ENCODE data around the gene CALHM4.

Gene CALHM4

DNA sequence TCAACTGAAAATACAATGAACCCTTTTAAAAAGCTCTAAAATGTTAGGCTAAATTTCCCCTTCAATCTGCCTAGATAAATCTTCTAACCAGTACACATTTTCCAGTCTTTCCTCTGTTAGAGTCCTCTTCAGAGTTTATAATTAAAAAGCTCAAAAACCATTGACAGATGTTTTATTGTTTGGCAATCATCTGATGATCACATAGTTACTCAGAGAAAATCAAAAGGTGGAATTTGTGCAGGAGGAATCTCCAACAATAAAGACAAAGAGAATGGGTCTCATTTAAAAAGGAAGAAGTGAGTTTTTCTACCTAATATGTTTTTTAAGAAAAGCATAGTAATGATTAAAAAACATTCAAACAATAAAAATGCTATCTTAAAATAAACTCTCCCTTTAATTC lies 11.1 kb upstream of the CALHM4 start:
- DNase-seq (ENCODE audit: low read depth): no peak

DNA sequence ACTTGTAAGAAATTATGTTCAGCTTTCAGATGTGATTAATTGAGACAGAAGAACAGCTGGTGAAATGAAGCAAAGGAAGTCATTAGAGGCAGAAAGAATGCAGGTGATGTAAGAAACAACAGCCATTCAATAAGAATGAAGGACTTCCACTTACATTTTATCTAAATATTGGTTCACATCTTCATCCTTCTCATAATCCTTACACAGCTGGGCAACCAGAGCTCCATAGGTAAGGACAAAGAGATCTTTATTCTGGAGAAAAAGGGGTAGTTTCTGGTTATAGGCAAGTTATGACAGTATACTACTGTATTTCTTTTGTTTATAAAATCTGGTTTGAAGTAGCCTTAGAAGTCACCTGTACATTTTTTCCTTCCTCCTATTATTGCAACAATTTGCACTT lies 10.4 kb upstream of the CALHM4 start:
- no peak for DNase-seq (ENCODE audit: low read depth)

GRCh38 chr6:116545651-116546050 lies 7.9 kb upstream of the CALHM4 start, which contains the start of gene TRAPPC3L:
Gene TRAPPC3L (minus strand): TSS chr6:116545684. CDS start chr6:116545514, 170 bp downstream.
- DNase-seq (ENCODE audit: low read depth): no peak

DNA sequence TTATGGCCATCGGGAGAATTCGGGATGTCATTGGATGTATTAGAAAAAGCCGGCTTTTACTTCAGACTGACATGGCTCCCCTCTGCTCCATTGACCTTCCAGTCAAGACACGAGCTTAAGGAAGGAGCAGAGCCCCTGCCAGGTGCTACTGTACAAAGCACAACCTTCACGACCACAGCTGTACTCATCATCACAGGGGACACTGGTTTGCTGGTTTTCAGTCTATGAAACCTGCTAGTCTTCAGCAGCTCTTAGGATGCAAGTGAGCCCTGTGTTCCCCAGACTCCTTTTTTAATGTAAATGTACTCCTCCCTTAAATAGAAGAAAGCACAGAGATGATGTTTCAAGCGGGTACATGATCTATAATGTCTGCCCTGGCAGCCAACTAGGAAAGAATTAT lies 6.2 kb upstream of the CALHM4 start:
- no peak for DNase-seq (ENCODE audit: low read depth)

DNA sequence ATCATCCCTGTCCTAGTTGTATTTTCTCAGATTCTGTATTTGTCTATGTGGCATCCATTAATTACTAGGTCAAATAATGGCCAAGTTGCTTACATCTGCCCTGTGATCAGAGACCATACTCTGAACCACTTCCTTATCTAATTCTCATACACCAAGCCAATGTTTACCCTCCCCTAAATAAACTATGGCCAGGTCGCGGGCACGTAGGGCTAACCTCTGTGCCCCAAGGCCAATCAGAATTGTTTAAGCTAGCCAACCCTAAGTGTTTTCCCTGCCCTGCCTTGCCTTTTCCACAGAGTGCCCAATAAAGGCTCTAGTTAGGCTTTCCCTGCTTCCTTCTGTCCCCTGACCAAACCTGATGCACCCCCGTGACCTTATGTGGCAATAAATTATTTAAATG lies 2.8 kb upstream of the CALHM4 start:
- DNase-seq (ENCODE audit: low read depth): no peak

- DNase-seq (ENCODE audit: low read depth): no peak
Observed at GRCh38 chr6:116556065-116556464, 2.5 kb downstream of the CALHM4 start.

DNA sequence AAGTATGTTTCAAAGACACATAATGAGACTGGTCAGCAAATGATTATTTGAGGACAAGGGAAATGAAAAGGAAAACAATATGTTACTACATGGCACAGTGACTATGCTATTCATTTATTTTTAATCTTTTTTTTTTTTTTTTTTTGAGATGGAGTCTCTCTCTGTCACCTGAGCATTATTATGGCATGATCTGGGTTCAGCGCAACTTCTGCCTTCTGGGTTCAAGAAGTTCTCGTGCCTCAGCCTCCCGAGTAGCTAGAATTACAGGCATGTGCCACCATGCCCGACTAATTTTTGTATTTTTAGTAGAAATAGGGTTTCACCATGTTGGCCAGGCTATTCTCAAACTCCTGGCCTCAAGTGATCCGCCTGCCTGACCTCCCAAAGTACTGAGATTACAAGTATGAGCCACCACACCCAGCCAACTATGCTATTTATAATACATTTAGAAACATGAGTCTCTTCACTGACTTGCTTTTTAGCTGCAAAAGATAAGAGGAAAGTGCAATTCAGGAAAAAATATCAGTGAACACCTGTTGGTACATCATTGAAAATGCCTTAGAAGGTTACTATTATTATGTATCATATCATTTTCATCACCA lies 3.4 kb downstream of the CALHM4 start:
- no peak for DNase-seq (ENCODE audit: low read depth)

DNA sequence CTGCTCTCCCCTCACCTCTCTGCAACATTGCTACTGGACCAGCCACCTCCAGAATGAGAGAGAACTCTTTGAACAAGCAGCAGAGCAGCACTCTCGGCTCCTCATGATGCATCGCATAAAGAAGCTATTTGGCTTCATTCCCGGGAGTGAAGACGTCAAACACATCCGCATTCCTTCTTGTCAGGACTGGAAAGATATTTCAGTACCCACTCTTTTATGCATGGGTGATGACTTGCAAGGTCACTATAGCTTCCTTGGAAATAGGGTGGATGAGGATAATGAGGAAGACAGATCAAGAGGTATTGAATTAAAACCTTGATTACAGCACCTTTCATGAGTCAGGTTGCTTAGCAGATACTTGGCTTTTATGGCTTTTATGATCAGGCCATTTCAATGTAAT lies 4.3 kb downstream of the CALHM4 start:
- no peak for DNase-seq (ENCODE audit: low read depth)

DNA sequence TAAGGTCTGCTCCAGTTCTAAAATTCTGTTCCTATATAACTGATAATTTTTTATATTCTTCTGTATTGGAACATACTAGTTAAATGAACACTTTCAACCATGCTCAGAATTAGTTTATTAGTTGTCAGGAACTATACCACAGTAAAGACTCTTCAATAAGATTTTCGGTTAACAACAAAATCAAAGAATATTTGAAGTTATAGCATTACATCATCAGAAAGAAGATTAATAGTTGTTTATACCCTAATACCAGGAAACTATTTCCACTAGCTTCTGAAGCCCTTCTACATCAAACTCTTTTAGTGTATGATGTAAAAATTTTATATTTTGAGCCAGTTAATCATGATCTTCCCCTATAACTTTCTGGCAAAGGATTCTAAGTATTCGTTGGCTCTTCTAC lies 6.6 kb downstream of the CALHM4 start:
- no peak for DNase-seq (ENCODE audit: low read depth)

DNA sequence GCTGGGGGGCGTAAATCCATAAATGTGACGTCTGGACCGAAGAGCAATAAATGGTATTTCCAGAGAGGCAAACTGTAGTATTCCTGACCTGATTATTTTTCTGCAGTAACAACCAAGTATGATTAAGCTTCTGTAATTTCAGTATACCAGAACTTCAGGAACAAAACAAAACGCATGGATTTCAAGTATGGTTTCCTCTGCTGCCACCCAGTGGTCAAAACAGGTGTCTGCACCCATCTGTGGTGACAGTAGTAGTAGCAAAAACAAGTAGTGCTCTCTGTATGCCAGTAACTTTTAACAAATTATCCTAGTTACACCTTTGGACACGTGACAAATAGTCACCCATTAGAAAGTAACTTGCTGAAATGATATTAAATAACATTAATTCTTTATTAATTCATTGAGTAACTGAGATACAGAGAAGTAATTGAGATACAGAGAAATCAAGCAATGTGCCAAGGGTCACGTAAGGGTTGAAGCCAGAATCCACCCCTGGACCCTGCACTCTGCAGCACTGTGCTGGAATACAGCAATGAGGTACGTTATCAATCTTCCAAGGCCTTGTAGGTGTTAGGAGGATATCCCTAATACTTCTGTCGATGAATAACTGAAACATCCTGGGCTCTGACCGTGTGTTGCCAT lies 7.9 kb downstream of the CALHM4 start:
- peak; percentile 48 for DNase-seq (ENCODE audit: low read depth)

DNA sequence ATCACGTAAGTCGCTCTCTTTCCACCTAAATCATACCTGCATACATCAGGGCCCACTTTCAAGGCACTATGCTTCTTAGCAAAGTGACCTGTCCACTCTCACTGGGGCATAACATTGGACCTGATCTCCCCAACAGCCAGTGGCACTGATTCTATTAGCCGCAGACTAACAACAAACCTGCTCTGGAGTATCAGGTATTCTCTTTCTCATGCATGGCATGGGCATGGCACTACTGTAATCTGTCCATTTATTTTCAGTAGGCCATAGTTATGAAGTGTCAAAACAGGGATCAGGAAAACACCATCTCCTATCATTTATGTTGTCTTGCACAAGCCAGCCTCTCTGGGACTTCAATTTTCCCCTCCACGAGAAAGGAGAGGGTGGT lies 8.5 kb downstream of the CALHM4 start:
- no peak for DNase-seq (ENCODE audit: low read depth)

- DNase-seq (ENCODE audit: low read depth): no peak
Observed at GRCh38 chr6:116562614-116563013, 9.1 kb downstream of the CALHM4 start.

DNA sequence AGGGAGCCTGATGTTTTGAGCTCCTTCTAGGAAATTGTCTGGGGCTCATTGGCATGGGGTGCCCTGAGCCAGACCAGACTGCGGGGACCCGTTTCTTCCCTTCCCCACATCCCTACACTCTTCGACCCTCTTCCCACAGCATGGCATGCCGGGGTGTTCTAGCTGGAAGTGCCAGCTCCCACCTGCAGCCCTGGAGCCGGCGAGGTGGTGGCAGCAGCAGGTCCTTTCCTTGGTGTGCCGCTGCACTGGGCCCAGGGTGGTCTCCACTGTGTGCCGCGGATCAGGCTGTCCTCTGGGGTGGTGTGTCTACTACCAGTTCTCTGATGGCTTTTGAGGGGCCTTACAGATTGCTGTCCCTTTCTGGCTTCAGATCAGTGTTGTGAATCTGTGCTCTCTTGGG lies 10.3 kb downstream of the CALHM4 start:
- no peak for DNase-seq (ENCODE audit: low read depth)

DNA sequence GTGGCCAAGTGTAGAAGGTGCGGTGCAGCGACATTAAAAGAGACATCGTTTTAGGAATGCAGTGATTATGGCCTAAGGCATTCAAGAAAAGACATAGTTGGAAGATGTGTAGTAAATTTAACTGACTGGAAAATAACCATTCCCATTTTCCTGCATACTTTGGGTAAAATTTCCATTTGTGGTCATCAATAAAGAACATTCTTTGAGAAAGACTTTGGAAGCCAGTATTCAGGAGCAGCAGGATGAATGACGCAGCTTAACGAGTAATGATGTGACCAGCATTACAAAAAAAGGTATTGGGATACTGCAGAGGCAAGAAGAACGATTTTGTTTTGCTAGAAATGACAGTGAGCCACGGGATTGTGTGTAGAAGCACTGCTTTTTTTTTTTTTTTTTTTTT lies 10.8 kb downstream of the CALHM4 start:
- DNase-seq (ENCODE audit: low read depth): no peak

GRCh38 chr6:116564921-116565872 lies 11.6 kb downstream of the CALHM4 start:
- no peak for DNase-seq (ENCODE audit: low read depth)

DNA sequence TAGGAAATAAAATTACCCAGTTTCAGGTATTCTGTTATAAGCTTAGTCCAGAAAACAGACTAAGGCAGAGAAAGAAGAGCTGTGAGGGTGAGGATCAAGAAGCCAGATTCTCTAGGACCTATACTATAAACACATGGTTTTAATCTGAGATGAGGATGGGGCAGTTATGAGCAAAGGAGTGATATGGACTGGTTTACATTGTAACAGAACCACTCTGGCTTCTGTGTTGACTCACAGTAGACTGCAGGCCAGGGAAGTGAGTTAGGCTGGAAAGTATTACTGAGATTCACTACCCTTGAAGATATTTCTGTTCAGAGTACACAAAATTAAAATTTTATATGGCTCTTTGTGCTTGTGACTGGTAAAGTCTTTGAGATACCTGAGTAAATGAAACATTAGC lies 14.6 kb downstream of the CALHM4 start:
- no peak for DNase-seq (ENCODE audit: low read depth)

GRCh38 chr6:116568821-116569755 lies 15.5 kb downstream of the CALHM4 start:
- no peak for DNase-seq (ENCODE audit: low read depth)

DNA sequence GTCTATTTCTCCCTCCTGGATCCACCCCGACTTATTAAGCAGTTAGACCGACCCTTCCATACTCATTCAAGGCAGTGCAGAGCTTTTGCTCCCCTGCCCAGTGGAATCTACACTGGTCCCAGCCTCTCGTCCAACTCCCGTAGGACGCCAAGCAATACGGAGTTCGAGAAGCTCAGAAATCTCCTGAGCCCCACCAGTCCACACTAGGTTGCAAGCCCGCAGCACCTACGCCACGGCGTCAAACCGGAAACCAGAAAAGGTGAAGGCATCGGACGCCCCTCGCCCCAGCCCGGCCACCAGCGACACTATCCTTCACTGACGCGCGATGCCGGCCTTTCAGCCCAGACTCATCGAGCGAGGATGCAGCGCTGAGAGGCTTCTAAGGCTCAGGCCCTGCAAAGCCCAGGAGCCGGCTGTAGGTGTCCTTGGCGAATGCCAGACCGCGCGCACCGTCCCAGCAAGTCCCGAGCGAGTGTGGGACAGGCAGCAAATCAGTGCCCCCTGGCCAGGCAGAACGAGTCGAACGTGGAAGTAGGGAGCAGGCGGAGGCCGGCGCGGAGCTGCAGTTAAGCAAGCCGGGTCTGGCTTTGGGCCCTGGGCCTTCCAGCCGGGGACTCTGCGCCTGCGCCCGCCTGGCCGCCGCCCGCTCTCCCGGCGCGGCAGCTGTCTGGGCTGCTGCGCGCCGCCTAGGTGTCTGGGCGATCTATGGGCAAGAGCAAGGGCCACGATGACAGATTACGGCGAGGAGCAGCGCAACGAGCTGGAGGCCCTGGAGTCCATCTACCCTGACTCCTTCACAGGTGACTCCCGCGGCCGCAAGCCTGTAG lies 17.5 kb downstream of the CALHM4 start, which contains the start of gene RWDD1:
Gene RWDD1 (plus strand): TSS at position 649 of the 827 bp plus-strand sequence. CDS start 79 bp downstream, at position 728.
- peak; percentile 93 for DNase-seq (ENCODE audit: low read depth)

DNA sequence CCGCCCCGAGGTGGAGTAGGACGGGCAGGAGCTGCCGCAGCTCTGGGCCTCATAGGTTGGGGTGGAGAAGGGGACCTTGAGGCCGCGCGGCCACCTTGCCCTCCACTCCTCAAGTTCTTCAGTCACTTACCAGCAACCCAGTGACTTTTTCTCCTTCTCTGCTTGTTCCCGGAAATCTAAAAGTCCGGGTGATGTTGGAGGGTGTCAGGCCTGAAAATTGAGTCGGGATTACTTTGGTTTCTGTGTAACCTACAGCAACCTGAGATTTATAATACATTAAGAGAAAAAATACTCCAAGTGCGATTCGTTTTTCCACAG lies 18.1 kb downstream of the CALHM4 start:
- no peak for DNase-seq (ENCODE audit: low read depth)

GRCh38 chr6:116572162-116572561 lies 18.6 kb downstream of the CALHM4 start:
- no peak for DNase-seq (ENCODE audit: low read depth)

GRCh38 chr6:116575227-116575626 lies 21.7 kb downstream of the CALHM4 start:
- no peak for DNase-seq (ENCODE audit: low read depth)

Measured in stimulated activated CD8-positive, alpha-beta memory T cell treated with anti-CD3 and anti-CD28 coated beads, Interleukin-15, amount 100 ng/mL, for 1 hour (primary cell).